HepG2 (cell line): ENCODE measurements around the gene FAM83D. TPM values are rescaled to one million over a fixed set of nuclear protein-coding genes. Genes with fewer than 3 reads are reported as not detected.

Experiments used
- CENPT ChIP-seq: sonication (generic); formaldehyde crosslinking; IDR thresholded peaks from 2 replicates; pipeline ENCODE4 v1.8.0; 2022; ENCODE audit warnings: low read depth, mild to moderate bottlenecking, moderate library complexity, missing genetic modification reagents
- GABPB1 ChIP-seq: IDR thresholded peaks from 2 replicates; pipeline ENCODE4 v1.6.1; 2016; ENCODE audit warnings: mild to moderate bottlenecking, missing genetic modification reagents, moderate library complexity, missing compliant biosample characterization
- GPN1 ChIP-seq: sonication (generic); formaldehyde crosslinking; IDR thresholded peaks from 2 replicates; pipeline ENCODE4 v1.5.1; 2020; ENCODE audit warnings: missing genetic modification reagents, borderline replicate concordance
- HMG20B ChIP-seq: conservative IDR thresholded peaks from 2 replicates; pipeline ENCODE4 v1.6.1; 2016; ENCODE audit warnings: missing genetic modification reagents, missing compliant biosample characterization
- KLF12 ChIP-seq: sonication (generic); formaldehyde crosslinking; IDR thresholded peaks from 2 replicates; pipeline ENCODE4 v1.4.0; 2020; ENCODE audit warnings: missing genetic modification reagents, borderline replicate concordance
- MED1 ChIP-seq: sonication (generic); formaldehyde crosslinking; IDR thresholded peaks from 2 replicates; pipeline ENCODE4 v1.4.0; 2020; ENCODE audit warnings: missing genetic modification reagents
- NCOA1 ChIP-seq: sonication (generic); formaldehyde crosslinking; IDR thresholded peaks from 2 replicates; pipeline ENCODE4 v1.9.0; 2021; ENCODE audit warnings: missing genetic modification reagents
- RBM22 ChIP-seq: fragments of 200-400 bp; formaldehyde crosslinking; optimal IDR thresholded peaks from 2 replicates; pipeline ENCODE3; 2017; ENCODE audit warnings: mild to moderate bottlenecking, low read length, moderate library complexity
- THAP11 ChIP-seq: IDR thresholded peaks from 2 replicates; pipeline ENCODE4 v1.6.1; 2016; ENCODE audit warnings: missing biosample characterization, missing genetic modification reagents
- U2AF1 ChIP-seq: fragments of 200-400 bp; formaldehyde crosslinking; optimal IDR thresholded peaks from 2 replicates; pipeline ENCODE3; 2017; ENCODE audit warnings: mild to moderate bottlenecking, low read depth, low read length
- YY1 ChIP-seq: IDR thresholded peaks from 2 replicates; pipeline ENCODE4 v1.6.1; 2011; ENCODE audit warnings: low read length, low read depth, moderate library complexity, mild to moderate bottlenecking; ENCODE audit not compliant: insufficient read depth, insufficient replicate concordance
- ZBTB3 ChIP-seq: sonication (generic); formaldehyde crosslinking; IDR thresholded peaks from 2 replicates; pipeline ENCODE4 v1.4.0; 2020; ENCODE audit warnings: low read depth, mild to moderate bottlenecking, moderate library complexity, missing genetic modification reagents, borderline replicate concordance
- ZNF839 ChIP-seq: sonication (generic); formaldehyde crosslinking; IDR thresholded peaks from 2 replicates; pipeline ENCODE4 v1.4.0; 2020; ENCODE audit warnings: missing genetic modification reagents, mild to moderate bottlenecking, borderline replicate concordance
- polyA plus RNA-seq, 8 experiments: library from polyadenylated mRNA; depleted of rRNA in 3 of 8; stranded (reverse) in 7 of 8; unstranded in 1 of 8; fragments of >200 nt; fragmentation: Illumina TruSeq in 4 of 8; extraction: Trizol in 4 of 8; gene quantifications; 2 replicates each; pipeline versions ENCODE4 v1.2.1 to v1.2.3, GENCODE V29; 2011 to 2016; ENCODE audit warnings: low read depth in 4 of 8, missing spikeins in 1 of 8, mixed read lengths in 1 of 8; ENCODE audit not compliant: insufficient read depth in 1 of 8
- total RNA-seq, 5 experiments: library from RNA; depleted of rRNA; stranded (reverse); fragments of >200 nt; fragmentation: Illumina TruSeq; extraction: Trizol; gene quantifications; 2 replicates each; pipeline ENCODE4 v1.2.3, GENCODE V29; 2016; ENCODE audit warnings: low read depth in 1 of 5
- TF ChIP-seq, protein P1 (sequence below): sonication (generic); formaldehyde crosslinking; IDR thresholded peaks from 2 replicates; pipeline ENCODE4 v1.5.0; 2020; ENCODE audit warnings: mild to moderate bottlenecking, missing genetic modification reagents
- TF ChIP-seq, protein P2 (sequence below): sonication (generic); formaldehyde crosslinking; IDR thresholded peaks from 2 replicates; pipeline ENCODE4 v1.4.0; 2020; ENCODE audit warnings: mild to moderate bottlenecking, missing genetic modification reagents
- TF ChIP-seq, protein P3 (sequence below): sonication (generic); formaldehyde crosslinking; IDR thresholded peaks from 2 replicates; pipeline ENCODE4 v1.4.0; 2020; ENCODE audit warnings: missing genetic modification reagents, borderline replicate concordance

FAM83D gene
- total and polyA plus RNA-seq, 2 of the 13 experiments (the other 11 are each of a cell fraction or from before 2014, with no cell fraction given) = 51.4 to 64.0 TPM

DNA sequence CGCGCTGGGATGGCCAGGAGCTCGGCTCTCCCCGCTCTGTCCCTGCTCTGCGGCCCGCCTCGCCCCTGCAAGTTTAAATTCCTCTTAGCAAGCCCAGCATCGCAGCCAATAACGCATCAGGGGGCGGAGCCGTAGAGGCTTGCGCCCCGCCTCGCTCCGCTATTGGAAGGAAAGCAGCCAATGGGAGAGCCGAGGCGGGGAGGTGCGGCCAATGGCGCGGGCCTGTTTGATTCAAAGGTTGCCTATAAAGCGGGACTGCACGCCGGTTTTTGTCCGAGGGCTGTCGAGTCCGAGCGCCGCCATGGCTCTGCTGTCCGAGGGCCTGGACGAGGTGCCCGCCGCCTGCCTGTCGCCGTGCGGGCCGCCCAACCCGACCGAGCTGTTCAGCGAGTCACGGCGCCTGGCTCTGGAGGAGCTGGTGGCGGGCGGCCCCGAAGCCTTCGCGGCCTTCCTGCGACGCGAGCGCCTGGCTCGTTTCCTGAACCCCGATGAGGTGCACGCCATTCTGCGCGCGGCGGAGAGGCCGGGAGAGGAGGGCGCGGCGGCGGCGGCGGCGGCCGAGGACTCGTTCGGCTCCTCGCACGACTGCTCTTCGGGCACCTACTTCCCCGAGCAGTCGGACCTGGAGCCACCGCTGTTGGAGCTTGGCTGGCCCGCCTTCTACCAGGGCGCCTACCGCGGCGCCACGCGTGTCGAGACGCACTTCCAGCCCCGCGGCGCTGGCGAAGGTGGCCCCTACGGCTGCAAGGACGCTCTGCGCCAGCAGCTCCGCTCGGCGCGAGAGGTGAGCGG lies at the start of gene FAM83D (continued):
- TF ChIP-seq, protein P1, sequence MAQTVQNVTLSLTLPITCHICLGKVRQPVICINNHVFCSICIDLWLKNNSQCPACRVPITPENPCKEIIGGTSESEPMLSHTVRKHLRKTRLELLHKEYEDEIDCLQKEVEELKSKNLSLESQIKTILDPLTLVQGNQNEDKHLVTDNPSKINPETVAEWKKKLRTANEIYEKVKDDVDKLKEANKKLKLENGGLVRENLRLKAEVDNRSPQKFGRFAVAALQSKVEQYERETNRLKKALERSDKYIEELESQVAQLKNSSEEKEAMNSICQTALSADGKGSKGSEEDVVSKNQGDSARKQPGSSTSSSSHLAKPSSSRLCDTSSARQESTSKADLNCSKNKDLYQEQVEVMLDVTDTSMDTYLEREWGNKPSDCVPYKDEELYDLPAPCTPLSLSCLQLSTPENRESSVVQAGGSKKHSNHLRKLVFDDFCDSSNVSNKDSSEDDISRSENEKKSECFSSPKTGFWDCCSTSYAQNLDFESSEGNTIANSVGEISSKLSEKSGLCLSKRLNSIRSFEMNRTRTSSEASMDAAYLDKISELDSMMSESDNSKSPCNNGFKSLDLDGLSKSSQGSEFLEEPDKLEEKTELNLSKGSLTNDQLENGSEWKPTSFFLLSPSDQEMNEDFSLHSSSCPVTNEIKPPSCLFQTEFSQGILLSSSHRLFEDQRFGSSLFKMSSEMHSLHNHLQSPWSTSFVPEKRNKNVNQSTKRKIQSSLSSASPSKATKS = no peak
- TF ChIP-seq THAP11 = peak; percentile 76
- TF ChIP-seq CENPT = peak; percentile 80
- TF ChIP-seq MED1 (CRISPR knock-in tag) = peak; percentile 74
- TF ChIP-seq YY1 = peak; percentile 88
- peak; percentile 81; the same call in 1 of the 2 replicates for TF ChIP-seq GABPB1 (CRISPR knock-in tag)
- peak; percentile 9; the same call in 1 of the 2 replicates for TF ChIP-seq GPN1 (CRISPR knock-in tag)
- TF ChIP-seq RBM22 = no peak
- TF ChIP-seq ZNF839 (CRISPR knock-in tag) = peak; percentile 97
- TF ChIP-seq, protein P2, sequence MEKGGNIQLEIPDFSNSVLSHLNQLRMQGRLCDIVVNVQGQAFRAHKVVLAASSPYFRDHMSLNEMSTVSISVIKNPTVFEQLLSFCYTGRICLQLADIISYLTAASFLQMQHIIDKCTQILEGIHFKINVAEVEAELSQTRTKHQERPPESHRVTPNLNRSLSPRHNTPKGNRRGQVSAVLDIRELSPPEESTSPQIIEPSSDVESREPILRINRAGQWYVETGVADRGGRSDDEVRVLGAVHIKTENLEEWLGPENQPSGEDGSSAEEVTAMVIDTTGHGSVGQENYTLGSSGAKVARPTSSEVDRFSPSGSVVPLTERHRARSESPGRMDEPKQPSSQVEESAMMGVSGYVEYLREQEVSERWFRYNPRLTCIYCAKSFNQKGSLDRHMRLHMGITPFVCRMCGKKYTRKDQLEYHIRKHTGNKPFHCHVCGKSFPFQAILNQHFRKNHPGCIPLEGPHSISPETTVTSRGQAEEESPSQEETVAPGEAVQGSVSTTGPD (CRISPR knock-in tag) = no peak
- no peak for TF ChIP-seq NCOA1 (CRISPR knock-in tag)
- TF ChIP-seq U2AF1 = peak; percentile 35
- 0 out of 2 replicates have a peak, but pooled peaks have one; percentile 14 for TF ChIP-seq HMG20B
- no peak for TF ChIP-seq ZBTB3
- TF ChIP-seq, protein P3, sequence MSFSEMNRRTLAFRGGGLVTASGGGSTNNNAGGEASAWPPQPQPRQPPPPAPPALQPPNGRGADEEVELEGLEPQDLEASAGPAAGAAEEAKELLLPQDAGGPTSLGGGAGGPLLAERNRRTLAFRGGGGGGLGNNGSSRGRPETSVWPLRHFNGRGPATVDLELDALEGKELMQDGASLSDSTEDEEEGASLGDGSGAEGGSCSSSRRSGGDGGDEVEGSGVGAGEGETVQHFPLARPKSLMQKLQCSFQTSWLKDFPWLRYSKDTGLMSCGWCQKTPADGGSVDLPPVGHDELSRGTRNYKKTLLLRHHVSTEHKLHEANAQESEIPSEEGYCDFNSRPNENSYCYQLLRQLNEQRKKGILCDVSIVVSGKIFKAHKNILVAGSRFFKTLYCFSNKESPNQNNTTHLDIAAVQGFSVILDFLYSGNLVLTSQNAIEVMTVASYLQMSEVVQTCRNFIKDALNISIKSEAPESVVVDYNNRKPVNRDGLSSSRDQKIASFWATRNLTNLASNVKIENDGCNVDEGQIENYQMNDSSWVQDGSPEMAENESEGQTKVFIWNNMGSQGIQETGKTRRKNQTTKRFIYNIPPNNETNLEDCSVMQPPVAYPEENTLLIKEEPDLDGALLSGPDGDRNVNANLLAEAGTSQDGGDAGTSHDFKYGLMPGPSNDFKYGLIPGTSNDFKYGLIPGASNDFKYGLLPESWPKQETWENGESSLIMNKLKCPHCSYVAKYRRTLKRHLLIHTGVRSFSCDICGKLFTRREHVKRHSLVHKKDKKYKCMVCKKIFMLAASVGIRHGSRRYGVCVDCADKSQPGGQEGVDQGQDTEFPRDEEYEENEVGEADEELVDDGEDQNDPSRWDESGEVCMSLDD (CRISPR knock-in tag) = peak; percentile 67
- peak; percentile 71; the same call in 1 of the 2 replicates for TF ChIP-seq KLF12 (CRISPR knock-in tag)
